Small intestine (tissue), 7 donors: Measurements from ENCODE around the gene GRIA4. TPM values are rescaled to one million over a fixed set of nuclear protein-coding genes. Genes with fewer than 3 reads are reported as not detected.
"Not testable (repeated sequence)": the region's sequence is repeated elsewhere in the genome, so short reads cannot be mapped to it uniquely, and the experiment has no call there.

Source experiments
- DNase-seq, 2 donors: peaks; one replicate each; pipeline versions ENCODE4 v3.0.0 to v3.0.0-alpha.2; 2013
- FAIRE-seq: peaks from 2 replicates; lab custom pipeline; 2012; peaks lifted over from hg19 to GRCh38; lab: Jason Lieb, UNC
- H3K27ac ChIP-seq, 3 donors: one replicate each; pipeline ENCODE4 v1.5.1; 2013; ENCODE audit warnings: low read length in 2 of 3, mild to moderate bottlenecking in 2 of 3, control low read depth in 1 of 3, inconsistent platforms in 1 of 3, low read depth in 1 of 3, moderate library complexity in 1 of 3
- H3K27me3 ChIP-seq, 3 donors: one replicate each; pipeline ENCODE4 v1.6.1; 2013; ENCODE audit warnings: low read length in 3 of 3, inconsistent platforms in 1 of 3; ENCODE audit not compliant: control insufficient read depth in 3 of 3, insufficient read depth in 3 of 3
- H3K36me3 ChIP-seq, 3 donors: one replicate each; pipeline ENCODE4 v1.6.1; 2013; ENCODE audit warnings: low read length in 3 of 3, inconsistent platforms in 1 of 3, low read depth in 1 of 3, mild to moderate bottlenecking in 1 of 3, moderate library complexity in 1 of 3; ENCODE audit not compliant: control insufficient read depth in 3 of 3, insufficient read depth in 2 of 3
- H3K4me1 ChIP-seq, 3 donors: one replicate each; pipeline ENCODE4 v1.6.1; 2013; ENCODE audit warnings: low read length in 2 of 3, inconsistent platforms in 1 of 3, low read depth in 1 of 3, mild to moderate bottlenecking in 1 of 3, moderate library complexity in 1 of 3; ENCODE audit not compliant: control insufficient read depth in 3 of 3, insufficient read depth in 2 of 3
- H3K4me3 ChIP-seq, 3 donors: one replicate each; pipeline ENCODE4 v1.5.1; 2013; ENCODE audit warnings: low read length in 3 of 3, control low read depth in 1 of 3, inconsistent platforms in 1 of 3, low read depth in 1 of 3, mild to moderate bottlenecking in 1 of 3, moderate library complexity in 1 of 3
- H3K9me3 ChIP-seq, 2 donors: one replicate each; pipeline ENCODE4 v1.6.1; 2013; ENCODE audit warnings: low read depth in 1 of 2, low read length in 1 of 2; ENCODE audit not compliant: control insufficient read depth in 2 of 2, insufficient read depth in 1 of 2
- WGBS, 3 donors: extraction: QIAGEN DNeasy Blood & Tissue Kit; methylation state at CpG; one replicate each; pipeline ENCODE4 v1.1.7; 2013; 5-methylcytosine and 5-hydroxymethylcytosine counted together
- polyA plus RNA-seq, 4 donors: library from polyadenylated mRNA; stranded (reverse) in 3 of 4; unstranded in 1 of 4; fragments of 200-250 nt in 3 of 4; fragments of 120-200 nt in 1 of 4; gene quantifications; one replicate each; pipeline versions ENCODE4 v1.2.1 to v1.2.3, GENCODE V29; 2013
- donor health status: healthy with polysubstance abuse.
- donor health status: control.
- donor health status: control.
- donor health status: Bipolar disorder and iron deficiency.
- donor health status: healthy.

GRIA4 gene
- polyA plus RNA-seq, 4 donors, result 0.34 to 22.9 TPM; not detected in 2

DNA sequence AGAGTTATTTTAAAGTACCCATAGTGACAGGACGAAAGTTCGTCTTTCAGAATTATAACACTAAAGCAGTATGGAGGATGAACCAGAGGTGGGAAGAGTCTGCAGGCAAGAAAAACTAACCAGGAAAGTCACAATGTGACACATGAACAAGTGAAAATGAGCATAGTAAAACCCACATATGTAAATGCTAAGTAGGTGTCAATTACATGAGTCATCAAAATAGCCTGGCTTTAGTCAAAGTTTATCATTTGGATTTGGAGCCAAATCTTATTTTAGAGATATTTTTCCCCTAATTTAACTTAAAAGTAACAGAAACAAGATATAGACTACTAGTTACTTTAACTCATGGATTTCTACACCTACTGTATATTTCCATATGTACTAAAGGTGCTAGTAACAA, 159.8 kb downstream of the GRIA4 start:
- no peak overlapping the region for H3K4me3 ChIP-seq
- no peaks in the 10 kb centered on the region for H3K9me3 ChIP-seq
- WGBS, 3 donors, result 87 to 97% (median 88%) methylated on average over 2 of the region's 2 CpGs
- FAIRE-seq (no peak), DNase-seq (no peak)
- H3K27me3 ChIP-seq, result no peaks in the 10 kb centered on the region
- H3K4me1 ChIP-seq, result no peaks in the 10 kb centered on the region
- no peaks in the 10 kb centered on the region for H3K36me3 ChIP-seq
- no peak overlapping the region for H3K27ac ChIP-seq

DNA sequence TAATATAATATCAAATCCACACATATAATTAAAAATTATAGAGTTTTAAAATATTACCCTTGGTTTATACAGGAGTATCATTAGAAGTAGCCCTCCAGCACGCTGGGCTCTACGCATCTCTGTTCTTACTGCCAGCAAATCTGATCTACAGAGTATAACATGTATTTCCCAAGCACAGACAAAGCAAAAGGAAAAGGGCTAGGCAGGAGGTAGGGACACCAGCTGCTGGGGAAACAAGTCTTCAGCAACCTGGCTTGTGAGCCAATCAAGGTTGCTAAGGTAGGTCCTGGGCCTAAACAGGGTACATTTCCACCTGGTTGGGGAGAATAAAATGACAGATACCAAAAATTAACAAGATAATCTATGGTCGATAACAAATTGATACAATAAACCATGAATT, 163.6 kb downstream of the GRIA4 start:
- 89 to 92% (median 90%) methylated on average over 3 of the region's 3 CpGs for WGBS, 3 donors
- DNase-seq, H3K4me1 ChIP-seq, H3K9me3 ChIP-seq, H3K36me3 ChIP-seq, H3K4me3 ChIP-seq, FAIRE-seq, H3K27ac ChIP-seq, H3K27me3 ChIP-seq: not testable (repeated sequence)

DNA sequence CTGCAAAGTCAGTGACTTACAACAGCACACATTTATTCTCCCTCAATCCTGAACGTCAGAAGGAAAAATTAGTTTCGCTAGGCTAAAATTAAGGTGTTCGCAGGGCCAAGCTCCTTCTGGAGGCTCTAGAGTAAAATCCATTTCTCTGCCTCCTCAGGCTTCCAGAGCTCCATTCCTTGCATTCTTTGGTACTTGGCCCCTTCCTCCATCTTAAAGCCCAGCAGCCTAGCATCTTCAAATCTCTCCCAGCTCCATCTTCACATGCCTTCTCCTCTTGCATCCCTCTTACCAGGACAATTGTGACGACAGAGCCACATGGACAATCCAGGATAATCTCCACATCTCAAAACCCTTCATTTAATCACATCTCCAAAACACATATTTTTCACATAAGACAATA, 165.0 kb downstream of the GRIA4 start:
- no peak for DNase-seq
- 79 to 81% (median 80%) methylated on average over 4 of the region's 4 CpGs for WGBS, 3 donors
- H3K4me1 ChIP-seq, result no peaks in the 10 kb centered on the region
- no peaks in the 10 kb centered on the region for H3K36me3 ChIP-seq
- H3K27ac ChIP-seq, result no peak overlapping the region
- no peak for FAIRE-seq
- H3K4me3 ChIP-seq, result no peak overlapping the region
- H3K27me3 ChIP-seq, result no peaks in the 10 kb centered on the region
- no peaks in the 10 kb centered on the region for H3K9me3 ChIP-seq

DNA sequence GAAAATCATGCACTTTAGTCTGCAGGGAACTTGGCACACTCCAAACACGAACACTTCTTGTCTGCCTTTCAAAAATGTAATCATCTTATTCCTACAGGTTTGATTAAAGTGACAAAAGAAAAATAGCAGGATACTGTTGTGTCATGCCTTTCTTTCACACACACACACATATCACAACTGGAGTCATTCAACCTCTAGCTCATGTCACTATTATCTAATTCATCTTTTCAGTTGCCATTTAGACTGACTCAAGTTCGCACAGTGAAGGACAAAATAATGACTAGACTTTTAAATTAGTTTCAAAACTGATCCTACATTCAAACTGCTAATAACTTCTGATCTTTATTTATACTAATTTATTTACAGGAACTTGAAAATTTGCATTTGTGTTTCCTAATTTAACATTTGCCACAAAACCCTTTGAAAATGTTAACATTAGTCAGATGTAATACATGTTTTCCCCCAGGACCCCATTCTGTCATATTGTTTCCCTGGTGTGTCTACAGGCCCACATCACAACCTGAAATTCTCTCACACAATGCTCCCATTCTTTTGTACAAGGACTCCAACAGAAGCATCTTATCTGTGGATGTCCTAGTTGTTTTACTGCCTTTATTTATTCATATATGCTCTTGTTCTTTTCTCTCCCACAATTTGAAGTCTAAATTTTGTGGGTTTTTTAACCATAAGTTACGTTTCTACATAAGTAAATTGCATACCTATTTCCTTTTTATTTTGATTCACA, 171.1 kb downstream of the GRIA4 start:
- H3K27ac ChIP-seq, result no peak overlapping the region
- no peaks in the 10 kb centered on the region for H3K27me3 ChIP-seq
- no peak overlapping the region for H3K4me3 ChIP-seq
- WGBS, 3 donors, result 66 to 76% (median 72%) methylated on average over 3 of the region's 3 CpGs
- H3K36me3 ChIP-seq, result no peaks in the 10 kb centered on the region
- FAIRE-seq (no peak), DNase-seq (no peak)
- no peaks in the 10 kb centered on the region for H3K9me3 ChIP-seq
- no peaks in the 10 kb centered on the region for H3K4me1 ChIP-seq

DNA sequence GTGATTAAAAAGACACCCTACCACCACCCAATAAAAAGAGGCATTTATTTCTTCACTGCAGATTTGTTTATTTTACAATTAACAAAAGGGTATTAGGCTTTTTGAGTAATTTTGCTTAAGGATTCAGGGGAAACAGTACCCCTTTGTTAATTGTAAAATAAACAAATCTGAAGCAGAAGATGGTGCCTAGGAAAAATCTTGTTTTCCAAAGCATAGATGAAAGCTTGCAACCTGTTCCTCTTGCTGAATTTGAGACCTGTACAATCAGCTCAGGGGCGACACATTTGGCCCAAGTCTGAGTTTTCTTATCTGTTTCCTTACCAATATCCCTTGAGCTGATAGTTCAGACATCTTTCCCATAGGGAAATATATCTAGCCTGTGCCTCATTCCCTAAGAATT, 171.9 kb downstream of the GRIA4 start:
- H3K9me3 ChIP-seq, result no peaks in the 10 kb centered on the region
- H3K4me3 ChIP-seq, result no peak overlapping the region
- no peaks in the 10 kb centered on the region for H3K27me3 ChIP-seq
- 38 to 69% (median 38%) methylated on average over 1 of the region's 1 CpG for WGBS, 3 donors
- no peak overlapping the region for H3K27ac ChIP-seq
- no peaks in the 10 kb centered on the region for H3K4me1 ChIP-seq
- no peaks in the 10 kb centered on the region for H3K36me3 ChIP-seq
- no peak for FAIRE-seq
- no peak for DNase-seq

DNA sequence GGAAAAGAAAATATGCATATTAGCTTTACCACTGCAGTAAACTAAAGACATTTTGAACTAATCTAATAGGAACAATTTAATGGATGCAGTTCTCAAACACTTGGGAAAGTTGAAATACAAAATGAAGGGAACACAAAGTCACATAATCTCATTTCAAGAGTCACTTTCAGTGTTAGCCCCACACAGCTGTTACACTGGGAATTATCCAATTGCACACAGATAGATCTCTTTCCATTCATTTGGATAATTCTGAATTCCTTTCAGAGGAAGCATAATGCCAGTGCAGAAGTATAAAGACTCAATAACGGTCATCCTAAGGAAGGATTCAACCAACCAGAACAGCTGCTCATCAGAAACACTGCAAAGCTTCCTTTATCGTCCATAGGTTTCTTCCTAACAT, 173.3 kb downstream of the GRIA4 start:
- H3K36me3 ChIP-seq, result no peaks in the 10 kb centered on the region
- H3K27ac ChIP-seq, result no peak overlapping the region
- no peaks in the 10 kb centered on the region for H3K4me1 ChIP-seq
- H3K27me3 ChIP-seq, result no peaks in the 10 kb centered on the region
- no peak overlapping the region for H3K4me3 ChIP-seq
- 75 to 80% (median 76%) methylated on average over 2 of the region's 2 CpGs for WGBS, 3 donors
- DNase-seq (no peak), FAIRE-seq (no peak)
- H3K9me3 ChIP-seq, result no peaks in the 10 kb centered on the region

DNA sequence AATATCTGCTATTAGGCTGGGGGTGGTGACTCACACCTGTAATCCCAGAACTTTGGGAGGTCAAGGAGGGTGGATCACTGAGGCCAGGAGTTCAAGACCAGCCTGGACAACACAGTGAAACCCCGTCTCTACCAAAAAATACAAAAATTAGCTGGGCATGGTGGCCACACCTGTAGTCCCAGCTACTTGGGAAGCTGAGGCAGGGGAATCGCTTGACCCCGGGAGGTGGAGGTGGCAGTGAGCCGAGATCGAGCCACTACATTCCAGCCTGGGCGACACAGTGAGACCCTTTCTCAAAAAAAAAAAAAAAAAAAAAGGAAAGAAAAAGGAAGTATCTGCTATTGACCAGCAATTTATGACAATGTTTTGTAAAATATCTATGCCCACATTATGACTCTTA, 176.0 kb downstream of the GRIA4 start:
- not testable (repeated sequence) for H3K36me3 ChIP-seq, H3K27ac ChIP-seq, H3K9me3 ChIP-seq, H3K4me1 ChIP-seq, H3K4me3 ChIP-seq, DNase-seq, H3K27me3 ChIP-seq, FAIRE-seq
- WGBS, 3 donors, result 87 to 96% (median 91%) methylated on average over 6 of the region's 6 CpGs

DNA sequence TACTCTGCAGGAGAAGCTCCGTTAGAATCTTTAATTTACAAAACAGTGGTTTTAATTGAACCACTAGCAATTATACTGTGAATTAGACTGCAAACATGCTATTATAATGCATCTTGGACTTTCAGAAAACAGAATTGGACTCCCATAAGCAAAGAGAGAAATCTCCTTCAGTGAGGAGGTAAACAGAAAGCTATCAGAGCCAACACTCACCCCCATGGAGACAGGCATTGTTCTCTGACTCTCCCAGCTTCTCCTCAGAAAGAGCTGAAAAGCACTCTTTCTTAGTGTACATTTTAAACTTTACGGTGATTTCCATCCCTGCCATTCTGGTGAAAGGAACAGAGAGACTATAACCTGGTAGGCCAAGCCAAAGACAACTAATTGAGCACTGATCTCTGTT, 176.9 kb downstream of the GRIA4 start:
- H3K9me3 ChIP-seq, result no peaks in the 10 kb centered on the region
- no peak for DNase-seq
- no peaks in the 10 kb centered on the region for H3K27me3 ChIP-seq
- H3K4me3 ChIP-seq, result no peak overlapping the region
- H3K27ac ChIP-seq, result no peak overlapping the region
- no peaks in the 10 kb centered on the region for H3K36me3 ChIP-seq
- no peak for FAIRE-seq
- WGBS, 3 donors, result 82 to 90% (median 85%) methylated on average over 2 of the region's 2 CpGs
- no peaks in the 10 kb centered on the region for H3K4me1 ChIP-seq
